H1 (cell line): Measurements from ENCODE around the gene SLC5A10. TPM values are rescaled to one million over a fixed set of nuclear protein-coding genes. Genes with fewer than 3 reads are reported as not detected.

Source experiments
- CTCF ChIA-PET: fragments of 300-600 bp; sonication (Branson Sonifier 250); formaldehyde crosslinking; loops from one replicate; lab custom pipeline; 2021; ENCODE audit not compliant: partially characterized antibody; lab: Charles Lee
- POLR2A ChIA-PET: fragments of 300-600 bp; sonication (Branson Sonifier 250); formaldehyde crosslinking; loops from one replicate; lab custom pipeline; 2021; ENCODE audit warnings: inconsistent platforms; ENCODE audit not compliant: partially characterized antibody; lab: Charles Lee
- DNase-seq, 2 experiments: peaks; one replicate each; pipeline versions ENCODE4 v3.0.0 to v3.0.0-alpha.2; 2010 to 2022; ENCODE audit warnings: low spot score in 2 of 2, low read depth in 1 of 2, mixed read lengths in 1 of 2
- FAIRE-seq: peaks from 2 replicates; lab custom pipeline; 2011; peaks lifted over from hg19 to GRCh38; lab: Jason Lieb, UNC
- H2AFZ ChIP-seq: 2 replicates; pipeline ENCODE4 v1.8.1; 2012; ENCODE audit warnings: low read length, inconsistent platforms
- H2AK5ac ChIP-seq: 2 replicates; pipeline ENCODE4 v1.6.1; 2013; ENCODE audit warnings: low read depth, low read length
- H2BK120ac ChIP-seq: replicated peaks from 2 replicates; pipeline ENCODE3; 2013; ENCODE audit warnings: low read depth, low read length, inconsistent platforms
- H2BK12ac ChIP-seq: 2 replicates; pipeline ENCODE4 v1.6.1; 2013; ENCODE audit warnings: low read depth, low read length
- H2BK15ac ChIP-seq: 2 replicates; pipeline ENCODE4 v1.6.1; 2013; ENCODE audit warnings: low read length
- H2BK20ac ChIP-seq: 2 replicates; pipeline ENCODE4 v1.6.1; 2013; ENCODE audit warnings: low read length
- H2BK5ac ChIP-seq: 2 replicates; pipeline ENCODE4 v1.6.1; 2013; ENCODE audit warnings: low read depth, low read length
- H3K14ac ChIP-seq: 2 replicates; pipeline ENCODE4 v1.6.1; 2013; ENCODE audit warnings: inconsistent platforms; ENCODE audit not compliant: insufficient read length
- H3K18ac ChIP-seq: 2 replicates; pipeline ENCODE4 v1.6.1; 2013; ENCODE audit warnings: low read length; ENCODE audit errors: extremely low read depth
- H3K23ac ChIP-seq: 2 replicates; pipeline ENCODE4 v1.6.1; 2013; ENCODE audit warnings: inconsistent platforms; ENCODE audit not compliant: insufficient read length
- H3K23me2 ChIP-seq: 2 replicates; pipeline ENCODE4 v1.6.1; 2013; ENCODE audit warnings: low read depth, low read length
- H3K27ac ChIP-seq: 2 replicates; pipeline ENCODE4 v1.6.1; 2011; ENCODE audit warnings: low read depth, low read length, inconsistent platforms
- H3K27me3 ChIP-seq, 4 experiments: replicated peaks in 1 of 4; 1 replicate in 1 of 4; 2 replicates in 3 of 4; pipeline versions ENCODE4 v1.6.1 to v1.8.1; 2011 to 2013; ENCODE audit warnings: low read length in 3 of 4, mild to moderate bottlenecking in 3 of 4, inconsistent platforms in 2 of 4, mixed read lengths in 2 of 4, moderate library complexity in 1 of 4; ENCODE audit not compliant: control insufficient read depth in 3 of 4, insufficient read depth in 3 of 4; ENCODE audit errors: extremely low read depth in 1 of 4
- H3K36me3 ChIP-seq, 4 experiments: 2 replicates each; pipeline versions ENCODE4 v1.6.1 to v1.8.1; 2011 to 2013; ENCODE audit warnings: mild to moderate bottlenecking in 4 of 4, low read length in 3 of 4, moderate library complexity in 2 of 4, control low read depth in 1 of 4, inconsistent platforms in 1 of 4; ENCODE audit not compliant: insufficient read depth in 4 of 4, control insufficient read depth in 2 of 4
- H3K4ac ChIP-seq: replicated peaks from 2 replicates; pipeline ENCODE3; 2013; ENCODE audit warnings: low read length, low read depth, mixed read lengths, inconsistent platforms; ENCODE audit not compliant: insufficient read length
- H3K4me1 ChIP-seq, 4 experiments: replicated peaks in 1 of 4; 1 replicate in 1 of 4; 2 replicates in 3 of 4; pipeline versions ENCODE4 v1.6.1 to v1.8.1; 2011 to 2013; ENCODE audit warnings: low read length in 3 of 4, inconsistent platforms in 2 of 4, mixed read lengths in 1 of 4; ENCODE audit not compliant: insufficient read depth in 4 of 4, control insufficient read depth in 3 of 4
- H3K4me2 ChIP-seq, 2 experiments: 2 replicates each; pipeline versions ENCODE4 v1.6.1 to v1.8.1; 2011 to 2013; ENCODE audit warnings: low read depth in 2 of 2, low read length in 2 of 2, control low read depth in 1 of 2, inconsistent platforms in 1 of 2, mild to moderate bottlenecking in 1 of 2; ENCODE audit not compliant: insufficient read depth in 1 of 2
- H3K4me3 ChIP-seq, 4 experiments: fragments of 200-600, 300-600 bp in 1 of 4; sonication (generic), shearing (Covaris generic), sonication (Bioruptor Twin) in 1 of 4; 2 replicates each; pipeline versions ENCODE4 v1.5.1 to v1.8.1; 2011 to 2016; ENCODE audit warnings: low read length in 4 of 4, low read depth in 3 of 4, control low read depth in 2 of 4, inconsistent platforms in 2 of 4, mild to moderate bottlenecking in 2 of 4, mixed read lengths in 1 of 4, moderate library complexity in 1 of 4; ENCODE audit not compliant: insufficient read depth in 2 of 4; ENCODE audit errors: extremely low read depth in 1 of 4
- H3K56ac ChIP-seq: replicated peaks from 2 replicates; pipeline ENCODE3; 2013; ENCODE audit warnings: low read depth, mild to moderate bottlenecking, mixed read lengths, low read length, inconsistent platforms; ENCODE audit not compliant: insufficient read length
- H3K79me1 ChIP-seq: 2 replicates; pipeline ENCODE4 v1.6.1; 2013; ENCODE audit warnings: low read depth, low read length, control low read depth
- H3K79me2 ChIP-seq, 2 experiments: 2 replicates each; pipeline versions ENCODE4 v1.6.1 to v1.8.1; 2012 to 2013; ENCODE audit warnings: low read length in 2 of 2, mild to moderate bottlenecking in 2 of 2, inconsistent platforms in 1 of 2; ENCODE audit not compliant: insufficient read depth in 2 of 2, control insufficient read depth in 1 of 2
- H3K9ac ChIP-seq, 4 experiments: replicated peaks in 1 of 4; 1 replicate in 1 of 4; 2 replicates in 3 of 4; pipeline versions ENCODE4 v1.6.1 to v1.8.1; 2011 to 2013; ENCODE audit warnings: low read depth in 3 of 4, low read length in 3 of 4, control low read depth in 2 of 4, mild to moderate bottlenecking in 2 of 4, moderate library complexity in 2 of 4, inconsistent platforms in 1 of 4; ENCODE audit errors: extremely low read depth in 1 of 4
- H3K9me3 ChIP-seq, 2 experiments: 2 replicates each; pipeline versions ENCODE4 v1.6.1 to v1.8.1; 2012 to 2013; ENCODE audit warnings: mild to moderate bottlenecking in 2 of 2, moderate library complexity in 2 of 2, control low read depth in 1 of 2, inconsistent platforms in 1 of 2, low read depth in 1 of 2, low read length in 1 of 2, mixed read lengths in 1 of 2; ENCODE audit not compliant: insufficient read depth in 2 of 2
- H4K20me1 ChIP-seq, 2 experiments: replicated peaks in 1 of 2; 2 replicates each; pipeline versions ENCODE3 to v1.8.1; 2011 to 2013; ENCODE audit warnings: inconsistent platforms in 2 of 2, low read length in 2 of 2, mild to moderate bottlenecking in 1 of 2; ENCODE audit not compliant: insufficient read depth in 2 of 2, control insufficient read depth in 1 of 2
- H4K5ac ChIP-seq: 2 replicates; pipeline ENCODE4 v1.6.1; 2013; ENCODE audit warnings: low read length, low read depth, mixed read lengths, inconsistent platforms; ENCODE audit not compliant: insufficient read length
- H4K8ac ChIP-seq: 2 replicates; pipeline ENCODE4 v1.8.0; 2013; ENCODE audit warnings: mild to moderate bottlenecking, moderate library complexity, low read length, inconsistent platforms; ENCODE audit not compliant: insufficient read depth; ENCODE audit errors: extremely low read depth
- H4K91ac ChIP-seq: replicated peaks from 2 replicates; pipeline ENCODE3; 2013; ENCODE audit warnings: low read length, mixed read lengths, inconsistent platforms; ENCODE audit not compliant: insufficient read length
- CBX8 ChIP-seq: fragments of 300-800, 300-1000 bp; sonication (generic); IDR thresholded peaks from 2 replicates; pipeline ENCODE4 v1.7.1; 2016; ENCODE audit warnings: low read depth, low read length, borderline replicate concordance
- HDAC2 ChIP-seq, 2 experiments: fragments of 300-600 bp in 1 of 2; sonication (generic) in 1 of 2; IDR thresholded peaks; 2 replicates each; pipeline ENCODE4 v1.6.1; 2011 to 2012; ENCODE audit warnings: low read depth in 2 of 2, low read length in 2 of 2, mild to moderate bottlenecking in 2 of 2, moderate library complexity in 2 of 2, borderline replicate concordance in 1 of 2, inconsistent platforms in 1 of 2
- KDM5A ChIP-seq: fragments of 200-600 bp; IDR thresholded peaks from 2 replicates; pipeline ENCODE4 v1.7.1; 2012; ENCODE audit warnings: mild to moderate bottlenecking, low read length, inconsistent platforms, mixed read lengths
- NRF1 ChIP-seq: IDR thresholded peaks from 2 replicates; pipeline ENCODE4 v1.6.1; 2011; ENCODE audit warnings: mild to moderate bottlenecking, low read depth, low read length, improper control_type of control experiment
- RAD21 ChIP-seq, 2 experiments: IDR thresholded peaks in 1 of 2; conservative IDR thresholded peaks in 1 of 2; 2 replicates each; pipeline ENCODE4 v1.6.1; 2011; ENCODE audit warnings: low read depth in 2 of 2, low read length in 2 of 2, improper control_type of control experiment in 1 of 2, inconsistent platforms in 1 of 2, mild to moderate bottlenecking in 1 of 2, moderate library complexity in 1 of 2
- SP1 ChIP-seq: IDR thresholded peaks from 2 replicates; pipeline ENCODE4 v1.6.1; 2011; ENCODE audit warnings: low read depth, low read length
- SP2 ChIP-seq: IDR thresholded peaks from 2 replicates; pipeline ENCODE4 v1.6.1; 2012; ENCODE audit warnings: mild to moderate bottlenecking, low read length, inconsistent platforms
- SP4 ChIP-seq: IDR thresholded peaks from 2 replicates; pipeline ENCODE4 v1.6.1; 2012; ENCODE audit warnings: low read length, inconsistent platforms
- TAF1 ChIP-seq: IDR thresholded peaks from 2 replicates; pipeline ENCODE4 v1.6.1; 2011; ENCODE audit warnings: mild to moderate bottlenecking, low read depth, low read length
- TEAD4 ChIP-seq: IDR thresholded peaks from 2 replicates; pipeline ENCODE4 v1.6.1; 2012; ENCODE audit warnings: low read depth, low read length, inconsistent platforms, mixed read lengths
- YY1 ChIP-seq: IDR thresholded peaks from 2 replicates; pipeline ENCODE4 v1.6.1; 2011; ENCODE audit warnings: low read depth, mild to moderate bottlenecking, low read length
- WGBS, 2 experiments: shearing (Covaris generic) in 1 of 2; methylation state at CpG; one replicate each; pipeline versions ENCODE4 v1.1.6 to v1.1.7; 2013 to 2015; ENCODE audit warnings: low lambda C conversion rate in 2 of 2, mixed read lengths in 2 of 2, inconsistent platforms in 1 of 2, low coverage in 1 of 2, missing lambda C conversion rate in 1 of 2; ENCODE audit not compliant: insufficient replicate concordance in 2 of 2, insufficient coverage in 1 of 2, insufficient read length in 1 of 2; ENCODE audit errors: extremely low coverage in 1 of 2, missing lambda C conversion rate in 1 of 2; 5-methylcytosine and 5-hydroxymethylcytosine counted together
- polyA plus RNA-seq, 7 experiments: library from polyadenylated mRNA; depleted of rRNA in 3 of 7; stranded (reverse) in 5 of 7; unstranded in 2 of 7; fragments of >200 nt in 5 of 7; fragments of 200-250 nt in 2 of 7; gene quantifications; 1 replicate in 5 of 7; 2 replicates in 1 of 7; 4 replicates in 1 of 7; pipeline versions ENCODE4 v1.2.1 to v1.2.3, GENCODE V29; 2011 to 2013; ENCODE audit warnings: missing spikeins in 2 of 7, mixed read lengths in 2 of 7
- total RNA-seq: library from RNA; stranded (reverse); fragmentation: NEBNext Ultra II Directional; extraction: Animal tissue kit (Norgen Biotek cat#: 25700); gene quantifications from 2 replicates; pipeline ENCODE4 v1.2.1, GENCODE V29; 2021
- TF ChIP-seq, protein P1 (sequence below): IDR thresholded peaks from 2 replicates; pipeline ENCODE4 v1.6.1; 2011; ENCODE audit warnings: low read depth, mild to moderate bottlenecking, low read length; ENCODE audit not compliant: insufficient read depth
- TF ChIP-seq, protein P2 (sequence below): IDR thresholded peaks from 2 replicates; pipeline ENCODE4 v1.6.1; 2011; ENCODE audit warnings: low read length, improper control_type of control experiment

SLC5A10 gene
- total and polyA plus RNA-seq, 2 of the 8 experiments (the other 6 are each of a cell fraction or from before 2014, with no cell fraction given), result 0.05 to 0.11 TPM

GRCh38 chr17:18938692-18939023, 13.3 kb upstream of the SLC5A10 start:
- Histone ChIP-seq H3K27me3 (no peaks in the 10 kb centered on the region), H3K4me3 (no peak overlapping the region), H3K23ac (no peak overlapping the region), H3K27ac (no peak overlapping the region), H4K8ac (no peak overlapping the region), H2BK20ac (no peak overlapping the region), H4K5ac (no peak overlapping the region), H3K23me2 (no peaks in the 10 kb centered on the region), H3K9ac (no peak overlapping the region), H3K36me3 (no peaks in the 10 kb centered on the region), H3K4ac (no peak overlapping the region), H3K79me1 (no peaks in the 10 kb centered on the region), H2BK120ac (no peak overlapping the region), H3K79me2 (no peaks in the 10 kb centered on the region), H2BK5ac (no peak overlapping the region), H3K4me1 (no peaks in the 10 kb centered on the region), H2AK5ac (no peak overlapping the region), H3K4me2 (no peak overlapping the region), H3K9me3 (no peaks in the 10 kb centered on the region), H4K20me1 (no peaks in the 10 kb centered on the region), H3K14ac (no peak overlapping the region), H2BK15ac (no peak overlapping the region), H3K56ac (no peak overlapping the region), H2AFZ (no peak overlapping the region), H2BK12ac (no peak overlapping the region), H3K18ac (no peak overlapping the region), H4K91ac (no peak overlapping the region)
- FAIRE-seq (no peak), DNase-seq (no peak)
- ChIA-PET POLR2A (interaction anchor here (0.6 to 0.9 kb wide), 2 partner anchors 13 to 18 kb away, joined by 3 to 4 read pairs; partner anchors contain the start of gene SLC5A10), CTCF (interaction anchor here (1.0 to 1.6 kb wide), 3 partner anchors 19 to 78 kb away, joined by 3 to 7 read pairs (median 4); no protein-coding TSS in a partner anchor)
- 79% methylated on average over 2 of the region's 2 CpGs; no CpG with 5 or more reads in 1 of the 2 experiments for WGBS, 2 experiments
- no peak for TF ChIP-seq YY1
- TF ChIP-seq, protein P1, sequence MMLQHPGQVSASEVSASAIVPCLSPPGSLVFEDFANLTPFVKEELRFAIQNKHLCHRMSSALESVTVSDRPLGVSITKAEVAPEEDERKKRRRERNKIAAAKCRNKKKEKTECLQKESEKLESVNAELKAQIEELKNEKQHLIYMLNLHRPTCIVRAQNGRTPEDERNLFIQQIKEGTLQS, result no peak
- no peak for TF ChIP-seq SP4
- TF ChIP-seq KDM5A, result no peak
- TF ChIP-seq SP2, result no peak
- TF ChIP-seq, protein P2, sequence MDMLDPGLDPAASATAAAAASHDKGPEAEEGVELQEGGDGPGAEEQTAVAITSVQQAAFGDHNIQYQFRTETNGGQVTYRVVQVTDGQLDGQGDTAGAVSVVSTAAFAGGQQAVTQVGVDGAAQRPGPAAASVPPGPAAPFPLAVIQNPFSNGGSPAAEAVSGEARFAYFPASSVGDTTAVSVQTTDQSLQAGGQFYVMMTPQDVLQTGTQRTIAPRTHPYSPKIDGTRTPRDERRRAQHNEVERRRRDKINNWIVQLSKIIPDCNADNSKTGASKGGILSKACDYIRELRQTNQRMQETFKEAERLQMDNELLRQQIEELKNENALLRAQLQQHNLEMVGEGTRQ, result no peak
- TF ChIP-seq HDAC2 (IDR thresholded peaks at IDR 0.05; ENCODE audit: borderline replicate concordance in 1 of 2, low read depth in 2 of 2, low read length in 2 of 2), result no peak
- no peak for TF ChIP-seq NRF1
- no peak for TF ChIP-seq CBX8
- no peak for TF ChIP-seq TEAD4
- no peak for TF ChIP-seq TAF1
- no peak for TF ChIP-seq RAD21 (IDR thresholded peaks at IDR 0.05 in 1 of 2, conservative IDR thresholded peaks at IDR 0.05 in 1 of 2; ENCODE audit: low read depth in 2 of 2, low read length in 2 of 2)
- TF ChIP-seq SP1, result no peak
